Suprapubic skin (tissue), 4 donors: ENCODE measurements around the gene EFCAB5. TPM values are rescaled to one million over a fixed set of nuclear protein-coding genes. Genes with fewer than 3 reads are reported as not detected.

Experiments
- DNase-seq, 2 donors: peaks; one replicate each; pipeline ENCODE4 v3.0.0-alpha.2; 2019; ENCODE audit warnings: low spot score in 2 of 2
- H3K27ac ChIP-seq: fragments of 200-600 bp; sonication (generic); one replicate; pipeline ENCODE4 v1.5.1; 2019
- H3K27me3 ChIP-seq: fragments of 200-600 bp; sonication (generic); one replicate; pipeline ENCODE4 v1.5.1; 2019
- H3K36me3 ChIP-seq: fragments of 200-600 bp; sonication (generic); one replicate; pipeline ENCODE4 v1.5.1; 2019
- H3K4me1 ChIP-seq: fragments of 200-600 bp; sonication (generic); one replicate; pipeline ENCODE4 v1.5.1; 2019
- H3K4me3 ChIP-seq: fragments of 200-600 bp; sonication (generic); one replicate; pipeline ENCODE4 v1.5.1; 2019; ENCODE audit warnings: mild to moderate bottlenecking
- H3K9me3 ChIP-seq: fragments of 200-600 bp; sonication (generic); one replicate; pipeline ENCODE4 v1.5.1; 2019
- EP300 ChIP-seq: sonication (generic); formaldehyde crosslinking; IDR thresholded peaks from one replicate; pipeline ENCODE4 v1.6.1; 2017; ENCODE audit warnings: antibody characterized with exemption
- POLR2A ChIP-seq, 2 donors: fragments of 450-650 bp; IDR thresholded peaks; one replicate each; pipeline ENCODE4 v1.6.1; 2017; ENCODE audit warnings: antibody characterized with exemption in 2 of 2, mild to moderate bottlenecking in 2 of 2, moderate library complexity in 2 of 2
- POLR2AphosphoS5 ChIP-seq, 3 donors: sonication (generic); formaldehyde crosslinking; IDR thresholded peaks; one replicate each; pipeline ENCODE4 v1.6.1; 2017; ENCODE audit warnings: antibody characterized with exemption in 3 of 3
- WGBS: methylation state at CpG from one replicate; pipeline ENCODE4 v1.1.5; 2018; 5-methylcytosine and 5-hydroxymethylcytosine counted together
- total RNA-seq, 4 donors: library from RNA; depleted of rRNA; stranded (reverse); fragments of >200 nt; gene quantifications; one replicate each; pipeline ENCODE4 v1.1.0, GENCODE V29; 2016
- TF ChIP-seq, protein P1 (sequence below), 2 donors: fragments of 200-600 bp in 1 of 2; fragments of 450-650 bp in 1 of 2; sonication (generic) in 1 of 2; IDR thresholded peaks; one replicate each; pipeline ENCODE4 v1.5.1; 2016 to 2019; ENCODE audit warnings: antibody characterized with exemption in 2 of 2, mild to moderate bottlenecking in 1 of 2, moderate library complexity in 1 of 2

EFCAB5 gene
- total RNA-seq, 4 donors from 2014 or later = 0.13 to 0.21 (median 0.16) TPM; not detected in 1

DNA sequence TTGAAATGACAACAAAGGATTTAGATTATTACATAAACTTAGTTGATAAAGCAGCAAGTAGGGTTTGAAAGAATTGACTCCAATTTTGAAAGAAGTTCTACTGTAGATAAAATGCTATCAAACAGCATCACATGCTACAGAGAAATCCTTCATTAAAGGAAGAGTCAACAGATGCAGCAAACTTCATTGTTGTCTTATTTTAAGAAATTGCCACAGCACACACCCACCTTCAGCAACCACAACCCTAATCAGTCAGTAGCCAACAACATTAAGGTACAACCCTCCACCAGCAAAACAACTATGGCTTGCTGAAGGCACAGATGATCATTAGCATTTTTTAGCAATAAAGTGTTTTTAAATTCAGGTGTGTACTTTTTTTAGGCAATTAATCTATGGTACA lies 100.1 kb downstream of the EFCAB5 start:
- TF ChIP-seq, protein P1, sequence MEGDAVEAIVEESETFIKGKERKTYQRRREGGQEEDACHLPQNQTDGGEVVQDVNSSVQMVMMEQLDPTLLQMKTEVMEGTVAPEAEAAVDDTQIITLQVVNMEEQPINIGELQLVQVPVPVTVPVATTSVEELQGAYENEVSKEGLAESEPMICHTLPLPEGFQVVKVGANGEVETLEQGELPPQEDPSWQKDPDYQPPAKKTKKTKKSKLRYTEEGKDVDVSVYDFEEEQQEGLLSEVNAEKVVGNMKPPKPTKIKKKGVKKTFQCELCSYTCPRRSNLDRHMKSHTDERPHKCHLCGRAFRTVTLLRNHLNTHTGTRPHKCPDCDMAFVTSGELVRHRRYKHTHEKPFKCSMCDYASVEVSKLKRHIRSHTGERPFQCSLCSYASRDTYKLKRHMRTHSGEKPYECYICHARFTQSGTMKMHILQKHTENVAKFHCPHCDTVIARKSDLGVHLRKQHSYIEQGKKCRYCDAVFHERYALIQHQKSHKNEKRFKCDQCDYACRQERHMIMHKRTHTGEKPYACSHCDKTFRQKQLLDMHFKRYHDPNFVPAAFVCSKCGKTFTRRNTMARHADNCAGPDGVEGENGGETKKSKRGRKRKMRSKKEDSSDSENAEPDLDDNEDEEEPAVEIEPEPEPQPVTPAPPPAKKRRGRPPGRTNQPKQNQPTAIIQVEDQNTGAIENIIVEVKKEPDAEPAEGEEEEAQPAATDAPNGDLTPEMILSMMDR (IDR thresholded peaks at IDR 0.05) = no peak
- TF ChIP-seq POLR2A (IDR thresholded peaks at IDR 0.05) = no peak
- TF ChIP-seq POLR2AphosphoS5 (IDR thresholded peaks at IDR 0.05) = no peak
- TF ChIP-seq EP300 = no peak
- no peaks in the 10 kb centered on the region for H3K9me3 ChIP-seq
- H3K27ac ChIP-seq = no peak overlapping the region
- peaks cover 3% of the 10 kb centered on the region for H3K27me3 ChIP-seq
- no peaks in the 10 kb centered on the region for H3K36me3 ChIP-seq
- H3K4me1 ChIP-seq = no peaks in the 10 kb centered on the region
- DNase-seq = no peak
- no peak overlapping the region for H3K4me3 ChIP-seq

DNA sequence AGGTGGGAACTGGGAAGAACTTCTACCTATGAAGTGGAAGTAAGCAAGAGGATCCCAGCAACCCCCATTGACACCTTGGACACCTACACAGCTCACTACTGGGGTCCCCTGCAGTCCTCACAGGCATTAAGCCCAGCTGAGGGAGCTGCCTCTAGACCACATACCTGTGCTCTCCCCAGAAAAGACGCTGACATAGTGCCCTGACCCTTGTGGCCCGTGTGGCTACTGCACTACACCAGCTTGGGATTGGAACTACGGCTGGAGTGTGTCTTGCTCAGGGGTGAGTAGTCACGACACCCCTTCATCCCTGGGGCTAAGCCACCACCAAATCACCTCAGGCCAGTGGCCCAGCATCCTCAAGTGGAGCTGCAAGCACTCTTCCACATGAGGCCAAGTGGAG lies 120.9 kb downstream of the EFCAB5 start:
- Histone ChIP-seq H3K4me1 (no peaks in the 10 kb centered on the region), H3K27me3 (no peaks in the 10 kb centered on the region), H3K36me3 (no peaks in the 10 kb centered on the region), H3K4me3 (no peak overlapping the region), H3K9me3 (peaks cover 19% of the 10 kb centered on the region), H3K27ac (no peak overlapping the region)
- 52% methylated on average over 3 of the region's 4 CpGs for WGBS
- no peak for DNase-seq
- TF ChIP-seq, protein P1 (IDR thresholded peaks at IDR 0.05) = no peak
- TF ChIP-seq POLR2AphosphoS5 (IDR thresholded peaks at IDR 0.05) (no peak), POLR2A (IDR thresholded peaks at IDR 0.05) (no peak)

DNA sequence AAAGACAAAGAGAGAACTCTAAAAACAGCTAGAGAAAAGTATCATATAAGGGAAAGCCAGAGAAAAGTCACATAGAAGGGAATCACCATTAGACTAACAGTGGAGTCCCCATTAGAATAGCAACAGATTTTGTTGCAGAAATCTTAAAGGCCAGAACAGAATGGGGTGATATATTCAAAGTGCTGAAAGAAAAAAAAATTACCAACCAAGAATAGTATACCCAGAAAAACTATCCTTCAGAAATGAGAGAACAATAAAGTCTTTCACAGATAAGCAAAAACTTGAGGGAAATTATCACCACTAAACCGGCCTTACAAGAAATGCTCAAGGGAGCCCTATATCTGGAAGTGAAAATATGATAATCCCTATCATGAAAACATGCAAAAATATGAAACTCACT lies 123.3 kb downstream of the EFCAB5 start:
- Histone ChIP-seq H3K27ac (no peak overlapping the region), H3K9me3 (peaks cover 19% of the 10 kb centered on the region), H3K4me3 (no peak overlapping the region), H3K27me3 (no peaks in the 10 kb centered on the region), H3K4me1 (no peaks in the 10 kb centered on the region), H3K36me3 (no peaks in the 10 kb centered on the region)
- TF ChIP-seq, protein P1 (IDR thresholded peaks at IDR 0.05) = no peak
- WGBS = 74% methylated on average over 1 of the region's 1 CpG
- DNase-seq = no peak

DNA sequence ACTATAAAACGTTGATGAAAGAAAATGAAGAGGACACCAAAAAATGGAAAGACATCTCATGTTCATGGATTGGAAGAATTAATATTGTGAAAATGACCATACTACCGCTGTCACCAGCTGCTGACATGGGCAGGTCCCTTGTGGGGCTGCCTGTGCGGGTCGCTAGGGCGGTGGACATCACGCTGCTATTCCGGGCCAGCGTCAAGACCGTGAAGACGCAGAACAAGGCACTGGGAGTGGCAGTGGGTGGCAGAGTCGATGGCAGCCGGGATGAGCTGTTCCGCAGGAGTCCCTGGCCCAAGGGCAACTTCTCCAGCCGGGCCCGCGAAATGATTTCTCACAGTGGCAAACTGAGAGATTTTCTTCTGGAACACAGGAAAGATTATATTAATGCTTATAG lies 127.0 kb downstream of the EFCAB5 start:
- no peak overlapping the region for H3K27ac ChIP-seq
- TF ChIP-seq POLR2A (IDR thresholded peaks at IDR 0.05) (no peak), POLR2AphosphoS5 (IDR thresholded peaks at IDR 0.05) (no peak), EP300 (no peak)
- TF ChIP-seq, protein P1 (IDR thresholded peaks at IDR 0.05) = no peak
- no peak for DNase-seq
- H3K27me3 ChIP-seq = no peaks in the 10 kb centered on the region
- WGBS = 93% methylated on average over 16 of the region's 16 CpGs
- no peaks in the 10 kb centered on the region for H3K4me1 ChIP-seq
- no peak overlapping the region for H3K4me3 ChIP-seq
- peaks cover 17% of the 10 kb centered on the region for H3K9me3 ChIP-seq
- no peaks in the 10 kb centered on the region for H3K36me3 ChIP-seq

DNA sequence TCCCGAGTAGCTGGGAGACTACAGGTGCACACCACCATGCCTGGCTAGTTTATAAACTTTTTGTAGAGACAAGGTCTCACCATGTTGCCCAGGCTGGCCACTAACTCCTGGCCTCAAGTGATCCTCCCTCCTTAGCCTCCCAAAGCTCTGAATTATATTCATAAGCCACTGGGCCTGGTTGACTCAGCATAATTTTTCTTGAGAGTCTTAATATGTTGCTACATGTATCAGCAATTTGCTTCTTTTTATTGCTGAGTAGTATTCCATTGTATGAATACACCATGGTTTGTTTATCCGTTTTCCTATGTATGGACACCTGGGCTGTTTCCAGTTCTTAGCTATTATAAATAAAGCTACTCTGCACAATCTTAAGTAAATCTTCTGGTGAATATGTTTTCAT lies 132.8 kb downstream of the EFCAB5 start:
- Histone ChIP-seq H3K9me3 (no peaks in the 10 kb centered on the region), H3K4me1 (no peaks in the 10 kb centered on the region), H3K4me3 (no peak overlapping the region), H3K27ac (no peak overlapping the region), H3K27me3 (peaks cover 4% of the 10 kb centered on the region), H3K36me3 (no peaks in the 10 kb centered on the region)
- no peak for TF ChIP-seq POLR2AphosphoS5 (IDR thresholded peaks at IDR 0.05)
- TF ChIP-seq EP300 = no peak
- no peak for TF ChIP-seq POLR2A (IDR thresholded peaks at IDR 0.05)
- TF ChIP-seq, protein P1 (IDR thresholded peaks at IDR 0.05) = no peak
- WGBS = 99% methylated on average over 2 of the region's 2 CpGs
- no peak for DNase-seq
